ENCODE results near the gene AMBP.

DNA sequence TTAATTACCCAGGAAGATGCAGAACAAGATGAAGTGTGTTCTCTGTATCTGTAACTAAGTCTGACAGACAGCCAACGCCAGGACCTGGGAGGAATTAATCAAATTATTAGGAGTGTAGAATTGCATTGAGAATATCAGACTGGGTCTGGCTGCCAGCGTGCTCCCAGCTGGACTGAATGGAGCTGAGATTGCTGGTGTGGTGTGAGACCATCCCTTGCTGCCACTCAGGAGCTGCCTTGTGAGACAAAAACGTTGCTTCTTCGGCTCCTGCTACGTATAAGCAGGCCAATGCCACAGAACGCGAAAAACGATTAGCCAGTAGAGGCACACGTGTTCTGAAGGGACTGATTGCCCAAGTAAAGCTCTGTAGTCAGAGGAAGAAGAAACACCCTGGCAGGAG lies 66.8 kb downstream of the AMBP start:
- TF ChIP-seq ZNF549 (tag by site-specific recombination; IDR thresholded peaks at IDR 0.05), result no peak
- TF ChIP-seq RBAK (tag by site-specific recombination; IDR thresholded peaks at IDR 0.05), result no peak
- TF ChIP-seq ZNF48 (tag by site-specific recombination; IDR thresholded peaks at IDR 0.05), result no peak
- no peak for TF ChIP-seq ZNF19 (tag by site-specific recombination; IDR thresholded peaks at IDR 0.05; ENCODE audit: low read depth)
- TF ChIP-seq, protein P1, sequence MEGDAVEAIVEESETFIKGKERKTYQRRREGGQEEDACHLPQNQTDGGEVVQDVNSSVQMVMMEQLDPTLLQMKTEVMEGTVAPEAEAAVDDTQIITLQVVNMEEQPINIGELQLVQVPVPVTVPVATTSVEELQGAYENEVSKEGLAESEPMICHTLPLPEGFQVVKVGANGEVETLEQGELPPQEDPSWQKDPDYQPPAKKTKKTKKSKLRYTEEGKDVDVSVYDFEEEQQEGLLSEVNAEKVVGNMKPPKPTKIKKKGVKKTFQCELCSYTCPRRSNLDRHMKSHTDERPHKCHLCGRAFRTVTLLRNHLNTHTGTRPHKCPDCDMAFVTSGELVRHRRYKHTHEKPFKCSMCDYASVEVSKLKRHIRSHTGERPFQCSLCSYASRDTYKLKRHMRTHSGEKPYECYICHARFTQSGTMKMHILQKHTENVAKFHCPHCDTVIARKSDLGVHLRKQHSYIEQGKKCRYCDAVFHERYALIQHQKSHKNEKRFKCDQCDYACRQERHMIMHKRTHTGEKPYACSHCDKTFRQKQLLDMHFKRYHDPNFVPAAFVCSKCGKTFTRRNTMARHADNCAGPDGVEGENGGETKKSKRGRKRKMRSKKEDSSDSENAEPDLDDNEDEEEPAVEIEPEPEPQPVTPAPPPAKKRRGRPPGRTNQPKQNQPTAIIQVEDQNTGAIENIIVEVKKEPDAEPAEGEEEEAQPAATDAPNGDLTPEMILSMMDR (tag by site-specific recombination; IDR thresholded peaks at IDR 0.05), result no peak
- TF ChIP-seq ZNF274 (IDR thresholded peaks at IDR 0.05; ENCODE audit: low read length), result no peak
- TF ChIP-seq ZNF274 (tag by site-specific recombination; IDR thresholded peaks at IDR 0.05; ENCODE audit: borderline replicate concordance), result no peak
- no peak for TF ChIP-seq ZNF513 (tag by site-specific recombination; IDR thresholded peaks at IDR 0.05)
- no peak for TF ChIP-seq ZNF302 (tag by site-specific recombination; IDR thresholded peaks at IDR 0.05; ENCODE audit: low read depth)
- TF ChIP-seq HIC1 (tag by site-specific recombination; IDR thresholded peaks at IDR 0.05), result no peak
- no peak for TF ChIP-seq ZXDB (tag by site-specific recombination; IDR thresholded peaks at IDR 0.05)
- no peak for TF ChIP-seq TCF7L2 (IDR thresholded peaks at IDR 0.05; ENCODE audit: borderline replicate concordance, low read depth, low read length)
- no peak for TF ChIP-seq ZNF391 (tag by site-specific recombination; IDR thresholded peaks at IDR 0.05; ENCODE audit: borderline replicate concordance, low read depth)
- no peak for TF ChIP-seq ZNF76 (tag by site-specific recombination; IDR thresholded peaks at IDR 0.05; ENCODE audit: borderline replicate concordance, low read depth)
